ENCODE results near the gene STIM1.
"Not testable (repeated sequence)": the region's sequence is repeated elsewhere in the genome, so short reads cannot be mapped to it uniquely, and the experiment has no call there.

The STIM1 gene

GRCh38 chr11:4041731-4042391 is 186.4 kb downstream of the STIM1 start:
- DNase-seq = no peak

- DNase-seq = no peak
These were observed 189.6 kb downstream of the STIM1 start for GRCh38 chr11:4044976-4045646.

GRCh38 chr11:4048340-4048739 is 192.9 kb downstream of the STIM1 start:
- DNase-seq = no peak

GRCh38 chr11:4049006-4049405 is 193.5 kb downstream of the STIM1 start:
- no peak for DNase-seq

- no peak for DNase-seq
These were observed 194.7 kb downstream of the STIM1 start for GRCh38 chr11:4050138-4050537.

- not testable (repeated sequence) for DNase-seq
These were observed 197.7 kb downstream of the STIM1 start for GRCh38 chr11:4053200-4053599.

GRCh38 chr11:4054643-4055042 is 199.2 kb downstream of the STIM1 start:
- DNase-seq = no peak

- DNase-seq = no peak
These were observed 204.0 kb downstream of the STIM1 start for GRCh38 chr11:4059424-4059823.

GRCh38 chr11:4060182-4060923 is 204.9 kb downstream of the STIM1 start:
- DNase-seq = no peak

GRCh38 chr11:4061700-4062099 is 206.2 kb downstream of the STIM1 start:
- no peak for DNase-seq

GRCh38 chr11:4063348-4063747 is 207.9 kb downstream of the STIM1 start:
- DNase-seq = no peak

- no peak for DNase-seq
These were observed 209.0 kb downstream of the STIM1 start for GRCh38 chr11:4064278-4064955.

GRCh38 chr11:4065086-4065485 is 209.6 kb downstream of the STIM1 start:
- DNase-seq = no peak

GRCh38 chr11:4065601-4066377 is 210.3 kb downstream of the STIM1 start:
- no peak for DNase-seq

- DNase-seq = no peak
These were observed 211.4 kb downstream of the STIM1 start for GRCh38 chr11:4066910-4067309.

GRCh38 chr11:4068962-4069361 is 213.5 kb downstream of the STIM1 start:
- no peak for DNase-seq

GRCh38 chr11:4071325-4071724 is 215.9 kb downstream of the STIM1 start:
- DNase-seq = no peak

GRCh38 chr11:4071914-4072313 is 216.4 kb downstream of the STIM1 start:
- DNase-seq = no peak

GRCh38 chr11:4072668-4073285 is 217.3 kb downstream of the STIM1 start:
- no peak for DNase-seq

GRCh38 chr11:4074266-4074665 is 218.8 kb downstream of the STIM1 start:
- DNase-seq = no peak

GRCh38 chr11:4076774-4077173 is 221.3 kb downstream of the STIM1 start:
- DNase-seq = no peak

- DNase-seq = no peak
These were observed 227.7 kb downstream of the STIM1 start for GRCh38 chr11:4083198-4083597.

All from activated CD4-positive, CD25-positive, alpha-beta regulatory T cell (primary cell).